ENCODE results near the gene SOX8.

DNA sequence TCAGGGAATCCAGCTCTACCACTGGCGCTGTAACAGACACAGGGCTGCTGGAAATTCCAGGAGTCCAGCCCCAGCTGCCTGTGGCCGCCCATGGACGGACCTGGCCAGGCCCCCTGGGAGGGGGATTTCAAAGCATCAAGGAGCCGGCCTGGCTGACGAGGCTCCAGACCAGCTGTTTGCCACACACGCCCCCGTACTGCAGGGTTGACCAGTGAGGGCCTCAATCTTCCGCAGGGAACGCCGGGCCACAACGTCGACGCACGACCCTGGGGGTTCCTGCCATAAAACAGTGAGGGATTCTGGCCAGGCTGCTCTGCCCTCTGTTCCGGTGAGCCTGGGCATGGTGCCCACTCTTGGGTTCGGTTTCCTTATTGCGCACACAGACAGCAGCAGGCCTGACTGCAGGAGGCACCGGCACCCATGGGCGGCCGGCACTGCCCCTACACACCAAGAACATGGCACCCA is 14.5 kb upstream of the SOX8 start:
- TF ChIP-seq, protein P1, sequence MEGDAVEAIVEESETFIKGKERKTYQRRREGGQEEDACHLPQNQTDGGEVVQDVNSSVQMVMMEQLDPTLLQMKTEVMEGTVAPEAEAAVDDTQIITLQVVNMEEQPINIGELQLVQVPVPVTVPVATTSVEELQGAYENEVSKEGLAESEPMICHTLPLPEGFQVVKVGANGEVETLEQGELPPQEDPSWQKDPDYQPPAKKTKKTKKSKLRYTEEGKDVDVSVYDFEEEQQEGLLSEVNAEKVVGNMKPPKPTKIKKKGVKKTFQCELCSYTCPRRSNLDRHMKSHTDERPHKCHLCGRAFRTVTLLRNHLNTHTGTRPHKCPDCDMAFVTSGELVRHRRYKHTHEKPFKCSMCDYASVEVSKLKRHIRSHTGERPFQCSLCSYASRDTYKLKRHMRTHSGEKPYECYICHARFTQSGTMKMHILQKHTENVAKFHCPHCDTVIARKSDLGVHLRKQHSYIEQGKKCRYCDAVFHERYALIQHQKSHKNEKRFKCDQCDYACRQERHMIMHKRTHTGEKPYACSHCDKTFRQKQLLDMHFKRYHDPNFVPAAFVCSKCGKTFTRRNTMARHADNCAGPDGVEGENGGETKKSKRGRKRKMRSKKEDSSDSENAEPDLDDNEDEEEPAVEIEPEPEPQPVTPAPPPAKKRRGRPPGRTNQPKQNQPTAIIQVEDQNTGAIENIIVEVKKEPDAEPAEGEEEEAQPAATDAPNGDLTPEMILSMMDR (conservative IDR thresholded peaks at IDR 0.05; ENCODE audit: low read depth in 2 of 2), result no peak
- TF ChIP-seq POLR2AphosphoS5 (IDR thresholded peaks at IDR 0.05; ENCODE audit: low read depth), result no peak
